Astrocyte of the spinal cord (primary cell): ENCODE measurements around the gene MRPL23.

Experiments used
- DNase-seq: peaks from one replicate; pipeline ENCODE4 v3.0.0; 2011; ENCODE audit warnings: low read depth, low spot score
- H3K4me3 ChIP-seq: 2 replicates; pipeline ENCODE4 v1.5.1; 2011; ENCODE audit warnings: low read depth, mild to moderate bottlenecking, low read length, moderate library complexity
- CTCF ChIP-seq: IDR thresholded peaks from 2 replicates; pipeline ENCODE4 v1.5.1; 2012; ENCODE audit warnings: low read depth, mild to moderate bottlenecking, low read length, inconsistent platforms
- in situ Hi-C: cut with HindIII; loops from 2 replicates; pipeline ENCODE4 v1.10.0; 2017; ENCODE audit warnings: low sequenced_read_pairs

MRPL23 gene

GRCh38 chr11:1947592-1948237 lies 583 bp downstream of the MRPL23 start:
- in situ Hi-C loops = no loop called here
- no peak overlapping the region for H3K4me3 ChIP-seq
- no peak for TF ChIP-seq CTCF
- DNase-seq = no peak

- TF ChIP-seq CTCF = no peak
- DNase-seq = no peak
- no peak overlapping the region for H3K4me3 ChIP-seq
- in situ Hi-C loops = no loop called here
Measured at GRCh38 chr11:1948389-1948788, 1.3 kb downstream of the MRPL23 start.

GRCh38 chr11:1949302-1949701 lies 2.2 kb downstream of the MRPL23 start:
- no peak for TF ChIP-seq CTCF
- DNase-seq = no peak
- in situ Hi-C loops = no loop called here
- H3K4me3 ChIP-seq = no peak overlapping the region

GRCh38 chr11:1949922-1950321 lies 2.8 kb downstream of the MRPL23 start:
- DNase-seq = no peak
- H3K4me3 ChIP-seq = no peak overlapping the region
- in situ Hi-C loops = no loop called here
- TF ChIP-seq CTCF = no peak

- H3K4me3 ChIP-seq = no peak overlapping the region
- DNase-seq = no peak
- in situ Hi-C loops = no loop called here
- no peak for TF ChIP-seq CTCF
Measured at GRCh38 chr11:1952806-1953482, 5.8 kb downstream of the MRPL23 start.

- DNase-seq = no peak
- TF ChIP-seq CTCF = no peak
- in situ Hi-C loops = no loop called here
- H3K4me3 ChIP-seq = no peak overlapping the region
Measured at GRCh38 chr11:1953489-1954266, 6.5 kb downstream of the MRPL23 start.
